H1 (cell line): ENCODE data around the gene NRXN3.

ENCODE experiments used
- CEBPB ChIP-seq: IDR thresholded peaks from 2 replicates; pipeline ENCODE4 v1.6.1; 2012; ENCODE audit warnings: low read depth, low read length
- CHD1 ChIP-seq: IDR thresholded peaks from 2 replicates; pipeline ENCODE4 v1.6.1; 2012; ENCODE audit warnings: low read depth, low read length, improper control_type of control experiment
- CTCF ChIP-seq, 3 experiments: IDR thresholded peaks; 1 replicate in 2 of 3; 2 replicates in 1 of 3; pipeline versions ENCODE4 v1.5.1 to v1.6.1; 2011; ENCODE audit warnings: low read length in 3 of 3, mild to moderate bottlenecking in 3 of 3, inconsistent platforms in 2 of 3, low read depth in 1 of 3, moderate library complexity in 1 of 3; ENCODE audit not compliant: insufficient read depth in 1 of 3; ENCODE audit errors: control extremely low read depth in 1 of 3
- E2F6 ChIP-seq: IDR thresholded peaks from 2 replicates; pipeline ENCODE4 v1.6.1; 2012; ENCODE audit warnings: inconsistent platforms
- EGR1 ChIP-seq: IDR thresholded peaks from 2 replicates; pipeline ENCODE4 v1.6.1; 2011; ENCODE audit warnings: low read depth, low read length, borderline replicate concordance
- HDAC6 ChIP-seq: IDR thresholded peaks from one replicate; pipeline ENCODE4 v1.7.1; 2012; ENCODE audit warnings: low read depth, mild to moderate bottlenecking, inconsistent platforms, low read length, moderate library complexity
- POLR2AphosphoS5 ChIP-seq: IDR thresholded peaks from 2 replicates; pipeline ENCODE4 v1.6.1; 2011; ENCODE audit warnings: low read depth, low read length
- SIRT6 ChIP-seq: IDR thresholded peaks from one replicate; pipeline ENCODE4 v1.7.1; 2012; ENCODE audit warnings: low read length, inconsistent platforms
- SP1 ChIP-seq: IDR thresholded peaks from 2 replicates; pipeline ENCODE4 v1.6.1; 2011; ENCODE audit warnings: low read depth, low read length
- TAF1 ChIP-seq: IDR thresholded peaks from 2 replicates; pipeline ENCODE4 v1.6.1; 2011; ENCODE audit warnings: mild to moderate bottlenecking, low read depth, low read length
- USF2 ChIP-seq: IDR thresholded peaks from 2 replicates; pipeline ENCODE4 v1.6.1; 2011; ENCODE audit warnings: low read length, improper control_type of control experiment
- YY1 ChIP-seq: IDR thresholded peaks from 2 replicates; pipeline ENCODE4 v1.6.1; 2011; ENCODE audit warnings: low read depth, mild to moderate bottlenecking, low read length

GRCh38 chr14:79831195-79831892 is 1661.2 kb downstream of the NRXN3 start:
- TF ChIP-seq USF2 (no peak), CTCF (IDR thresholded peaks at IDR 0.05; ENCODE audit: control extremely low read depth in 1 of 3, insufficient read depth in 1 of 3, low read depth in 1 of 3, low read length in 3 of 3) (no peak), EGR1 (no peak), SP1 (no peak), HDAC6 (no peak), YY1 (no peak), SIRT6 (no peak), POLR2AphosphoS5 (no peak), CEBPB (no peak), TAF1 (no peak), E2F6 (no peak), CHD1 (no peak)
